Tongue (tissue), 2 donors: Measurements from ENCODE around the gene MSH2. TPM values are rescaled to one million over a fixed set of nuclear protein-coding genes. Genes with fewer than 3 reads are reported as not detected.
"Not testable (repeated sequence)": the region's sequence is repeated elsewhere in the genome, so short reads cannot be mapped to it uniquely, and the experiment has no call there.

Experiments
- DNase-seq: peaks from one replicate; pipeline ENCODE4 v3.0.0-alpha.2; 2015
- total RNA-seq: library from RNA; depleted of rRNA; stranded (reverse); fragments of >200 nt; gene quantifications from one replicate; pipeline ENCODE4 v1.2.3, GENCODE V29; 2014

Gene MSH2
- total RNA-seq, 1 donor from 2014 or later: 44.3 TPM

GRCh38 chr2:47484396-47484795 is 81.4 kb downstream of the MSH2 start:
- DNase-seq: no peak

DNA sequence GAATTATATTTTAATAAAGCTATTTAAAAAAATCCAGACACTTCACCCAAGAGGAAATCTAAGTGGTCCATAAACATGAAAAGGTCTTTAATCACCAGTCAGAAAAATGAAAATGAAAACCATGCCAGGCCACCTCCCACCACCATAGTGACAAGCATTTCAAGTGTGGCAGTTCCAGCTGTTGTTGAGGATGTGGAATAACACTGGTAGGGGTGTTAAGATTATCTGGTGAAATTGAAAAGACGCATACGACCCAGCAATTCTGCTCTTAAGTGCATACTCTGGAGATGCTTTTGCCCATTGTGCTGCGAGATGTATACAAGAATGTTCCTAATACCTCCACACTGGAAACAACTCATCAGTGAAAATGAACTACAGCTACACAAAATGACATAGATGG is 82.2 kb downstream of the MSH2 start:
- DNase-seq: no peak

GRCh38 chr2:47485751-47486300 is 82.9 kb downstream of the MSH2 start:
- no peak for DNase-seq

GRCh38 chr2:47486841-47487497 is 84.0 kb downstream of the MSH2 start:
- no peak for DNase-seq

DNA sequence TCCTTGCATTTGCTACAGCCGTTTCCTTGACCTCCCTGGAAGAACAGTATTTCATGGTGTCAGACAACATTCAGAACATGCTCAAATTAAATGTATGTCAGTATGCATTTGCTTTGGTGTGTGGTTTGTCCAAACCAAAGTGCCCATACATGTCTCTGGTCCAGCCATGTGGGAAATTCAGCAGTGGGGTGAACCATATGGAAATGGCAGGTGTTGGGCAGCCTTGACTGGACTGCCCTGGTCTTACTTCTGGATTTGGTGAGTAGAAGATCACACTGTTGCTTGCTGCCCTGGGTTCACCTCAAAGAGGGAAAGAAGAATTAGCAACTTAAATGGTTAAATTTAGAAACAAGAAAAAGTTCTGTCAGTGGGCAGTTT is 84.5 kb downstream of the MSH2 start:
- no peak for DNase-seq

- no peak for DNase-seq
Measured at GRCh38 chr2:47488870-47489584, 86.1 kb downstream of the MSH2 start.

DNA sequence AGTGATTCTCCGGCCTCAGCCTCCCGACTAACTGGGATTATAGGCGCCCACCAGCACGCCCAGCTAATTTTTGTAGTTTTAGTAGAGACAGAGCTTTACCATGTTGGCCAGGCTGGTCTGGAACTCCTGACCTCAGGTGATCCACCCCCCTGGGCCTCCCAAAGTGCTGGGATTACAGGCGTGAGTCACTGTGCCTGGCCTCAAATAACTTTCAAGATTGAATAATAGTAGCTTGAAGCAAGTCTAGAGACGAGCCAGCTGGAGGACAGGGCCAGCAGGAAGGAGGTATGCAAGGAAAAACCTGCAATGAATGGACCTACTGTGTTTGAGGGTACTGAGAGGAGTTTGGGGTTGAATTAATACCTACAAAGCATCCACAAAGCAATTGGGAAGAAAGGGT is 87.5 kb downstream of the MSH2 start:
- DNase-seq: no peak

- no peak for DNase-seq
Measured at GRCh38 chr2:47493317-47494035, 90.5 kb downstream of the MSH2 start.

DNA sequence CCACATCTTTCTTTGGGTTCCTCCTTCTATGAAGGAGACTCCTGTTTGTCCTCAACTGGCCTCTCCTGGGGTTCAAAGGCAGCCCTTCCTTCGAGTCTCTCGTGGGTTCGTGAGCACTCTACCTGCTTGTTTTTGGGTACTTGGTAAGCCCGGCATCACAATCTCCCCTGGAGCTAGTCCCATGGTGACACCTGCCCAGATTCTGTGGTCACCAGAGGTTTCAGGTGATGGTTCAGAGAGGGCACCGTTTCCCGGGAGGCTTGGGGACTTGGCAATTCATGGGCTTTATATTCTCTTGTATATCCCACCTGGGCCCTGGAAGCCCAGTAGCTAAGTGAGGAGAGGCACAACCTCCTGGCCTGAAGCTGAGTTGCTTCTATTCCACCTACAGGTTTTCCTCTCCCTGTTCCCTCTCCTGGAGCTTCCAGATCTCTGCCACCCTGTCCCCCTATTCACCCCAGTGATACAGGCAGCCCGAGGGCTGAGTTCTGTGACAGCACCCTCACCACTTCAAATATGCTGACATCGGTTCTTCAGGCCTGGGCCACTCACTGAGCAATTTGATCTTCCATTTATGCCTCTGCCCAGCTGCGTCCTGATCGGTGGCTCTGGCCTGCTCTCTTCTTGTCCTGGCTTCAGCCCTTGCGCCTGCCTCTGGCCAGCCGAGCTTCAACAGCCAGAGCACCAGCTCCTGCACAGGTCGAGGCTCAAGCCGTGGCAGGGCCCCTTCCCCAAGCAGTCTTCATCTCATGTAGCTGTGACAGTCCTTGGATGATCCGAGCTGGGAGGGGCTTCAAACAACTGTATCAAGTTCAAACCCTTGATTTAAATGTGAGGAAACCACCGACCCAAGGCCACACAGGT is 91.5 kb downstream of the MSH2 start:
- DNase-seq: no peak

GRCh38 chr2:47497843-47498460 is 95.0 kb downstream of the MSH2 start:
- DNase-seq: no peak

DNA sequence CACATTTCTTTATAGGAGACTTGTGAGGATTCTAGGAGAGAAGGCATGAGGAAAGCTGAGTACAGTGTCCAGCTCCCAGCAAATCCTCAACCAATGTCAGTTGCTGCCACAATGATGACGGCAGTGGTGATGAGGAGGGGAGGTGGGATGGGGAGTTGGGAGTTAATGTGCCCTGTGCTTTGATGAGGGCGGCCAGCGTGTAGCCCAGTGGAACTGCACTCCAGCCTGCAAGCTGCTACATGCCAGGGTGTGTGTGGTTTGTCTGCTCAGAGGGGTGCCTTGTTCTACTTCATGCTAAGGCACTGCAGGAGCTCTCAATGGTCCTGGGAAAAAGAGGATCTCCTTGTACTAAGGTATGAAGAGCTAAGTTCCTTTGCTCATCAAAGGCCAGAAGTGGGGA is 96.1 kb downstream of the MSH2 start:
- DNase-seq: no peak

- DNase-seq: no peak
Measured at GRCh38 chr2:47499621-47500309, 96.8 kb downstream of the MSH2 start.

DNA sequence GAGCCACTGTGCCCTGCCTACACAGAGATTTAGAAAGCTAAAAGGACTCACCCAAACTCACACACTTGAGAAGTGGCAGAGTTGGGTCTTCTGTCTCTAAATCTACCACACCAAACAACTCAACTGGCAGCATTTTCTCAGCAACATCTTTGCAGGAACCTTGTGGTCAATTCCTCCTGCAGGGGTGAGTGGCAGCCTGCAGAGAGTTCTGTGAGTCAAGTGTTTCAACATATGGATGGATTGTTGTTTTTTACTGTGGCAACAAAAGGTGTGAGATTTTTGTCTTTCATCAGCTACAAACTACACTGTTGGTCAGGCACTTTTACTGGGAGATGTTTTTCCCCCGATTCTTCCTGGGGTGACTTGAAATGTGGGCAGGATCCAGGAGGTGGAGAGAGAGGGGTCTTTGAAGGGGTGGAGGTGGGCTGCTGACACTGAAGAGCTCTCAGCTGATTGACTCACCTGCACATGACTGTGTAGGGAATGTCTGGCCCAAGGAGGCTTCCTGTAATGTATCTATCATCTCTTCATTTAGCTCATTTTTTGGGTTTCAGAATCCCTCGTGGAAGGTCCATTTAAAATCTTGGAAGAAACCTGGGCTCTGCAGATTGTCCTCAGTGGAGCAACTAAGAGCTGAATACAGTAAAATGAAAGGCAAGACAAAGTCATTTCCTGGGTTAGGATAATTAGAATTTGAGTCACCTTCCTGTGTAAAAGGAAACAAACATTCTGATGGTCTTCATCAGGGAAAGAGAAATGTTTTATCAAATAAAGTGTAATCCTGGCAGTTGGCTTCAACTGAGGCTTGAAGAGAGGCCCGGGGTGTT is 98.6 kb downstream of the MSH2 start:
- DNase-seq: no peak

DNA sequence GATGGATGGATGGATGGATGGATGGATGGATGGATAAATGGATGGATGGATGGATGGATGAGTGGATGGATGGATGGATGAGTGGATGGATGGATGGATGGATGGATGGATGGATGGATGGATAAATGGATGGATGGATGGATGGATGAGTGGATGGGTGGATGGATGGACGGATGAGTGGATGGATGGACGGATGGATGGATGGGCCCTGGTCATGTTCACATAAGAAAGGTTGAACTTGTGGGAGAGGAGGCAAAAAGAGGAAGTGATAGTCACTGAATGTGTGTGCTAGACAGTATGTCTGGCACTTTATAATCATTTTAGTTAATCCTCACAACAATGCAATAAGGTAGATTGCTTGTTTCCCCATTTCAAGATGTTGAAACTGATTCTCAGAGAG is 99.5 kb downstream of the MSH2 start:
- DNase-seq: not testable (repeated sequence)

GRCh38 chr2:47503481-47504070 is 100.6 kb downstream of the MSH2 start:
- DNase-seq: no peak

GRCh38 chr2:47504174-47504810 is 101.3 kb downstream of the MSH2 start:
- no peak for DNase-seq

GRCh38 chr2:47506024-47506423 is 103.1 kb downstream of the MSH2 start:
- DNase-seq: no peak

- DNase-seq: no peak
Measured at GRCh38 chr2:47506436-47506835, 103.5 kb downstream of the MSH2 start.

DNA sequence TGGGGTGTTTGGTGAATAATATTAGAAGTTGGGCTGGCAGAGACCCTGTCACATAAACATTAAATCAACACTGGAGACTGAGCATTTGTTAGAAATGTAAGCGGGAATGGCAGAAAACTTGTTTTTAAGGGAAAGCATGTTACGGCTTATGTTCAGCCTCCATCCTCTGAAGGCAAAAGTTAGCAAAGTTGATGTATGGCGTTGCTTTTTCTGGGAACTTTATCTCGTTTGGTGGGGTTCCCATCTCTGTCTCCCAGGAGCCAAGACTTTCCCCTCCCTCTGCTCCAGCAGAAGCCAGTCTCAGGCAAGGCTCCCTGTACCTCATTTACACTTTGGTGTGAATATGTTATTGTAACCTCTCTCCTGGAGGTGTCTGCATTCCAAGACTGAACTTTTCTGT is 105.1 kb downstream of the MSH2 start:
- no peak for DNase-seq
